Thyroid gland (tissue), 4 donors: ENCODE results near the gene EFNB2.

Source experiments
- CTCF ChIP-seq, 6 experiments: fragments of 200-600 bp in 3 of 6; fragments of 450-650 bp in 3 of 6; sonication (generic) in 3 of 6; IDR thresholded peaks; one replicate each; pipeline ENCODE4 v1.5.1; 2016 to 2019; ENCODE audit warnings: antibody characterized with exemption in 6 of 6, mild to moderate bottlenecking in 2 of 6, inconsistent platforms in 1 of 6, moderate library complexity in 1 of 6
- POLR2A ChIP-seq, 2 donors: fragments of 450-650 bp; IDR thresholded peaks; one replicate each; pipeline ENCODE4 v1.6.1; 2017; ENCODE audit warnings: antibody characterized with exemption in 2 of 2, mild to moderate bottlenecking in 2 of 2, moderate library complexity in 1 of 2

- TF ChIP-seq CTCF (IDR thresholded peaks at IDR 0.05), result no peak
- no peak for TF ChIP-seq POLR2A (IDR thresholded peaks at IDR 0.05)
Measured at GRCh38 chr13:106550570-106551135, 15.2 kb upstream of the EFNB2 start.
